Esophagus muscularis mucosa (tissue), 4 donors: ENCODE measurements around the gene PAGE2. TPM values are rescaled to one million over a fixed set of nuclear protein-coding genes. Genes with fewer than 3 reads are reported as not detected.

ENCODE experiments used
- DNase-seq: peaks from one replicate; pipeline ENCODE4 v3.0.0-alpha.2; 2017; ENCODE audit errors: extremely low spot score
- H3K27ac ChIP-seq, 4 donors: fragments of 200-600 bp; sonication (generic); replicated peaks in 1 of 4; 1 replicate in 3 of 4; 2 replicates in 1 of 4; pipeline ENCODE4 v1.5.1; 2016 to 2019; ENCODE audit warnings: mild to moderate bottlenecking in 1 of 4
- H3K27me3 ChIP-seq, 4 donors: fragments of 200-600 bp; sonication (generic); one replicate each; pipeline versions ENCODE4 v1.5.1 to v1.6.0; 2016 to 2019
- H3K36me3 ChIP-seq, 4 donors: fragments of 200-600 bp; sonication (generic); one replicate each; pipeline ENCODE4 v1.5.1; 2016 to 2019
- H3K4me1 ChIP-seq, 4 donors: fragments of 200-600 bp; sonication (generic); one replicate each; pipeline ENCODE4 v1.5.1; 2016 to 2019
- H3K4me3 ChIP-seq, 4 donors: fragments of 200-600 bp; sonication (generic); 1 replicate in 2 of 4; 2 replicates in 2 of 4; pipeline ENCODE4 v1.5.1; 2016 to 2019; ENCODE audit warnings: mild to moderate bottlenecking in 4 of 4, moderate library complexity in 1 of 4
- H3K9me3 ChIP-seq, 4 donors: fragments of 200-600 bp; sonication (generic); 1 replicate in 3 of 4; 2 replicates in 1 of 4; pipeline ENCODE4 v1.5.1; 2016 to 2019
- CTCF ChIP-seq, 3 experiments: fragments of 200-600 bp in 2 of 3; fragments of 450-650 bp in 1 of 3; sonication (generic) in 2 of 3; IDR thresholded peaks; one replicate each; pipeline ENCODE4 v1.5.1; 2017 to 2019; ENCODE audit warnings: antibody characterized with exemption in 3 of 3, mild to moderate bottlenecking in 2 of 3, moderate library complexity in 1 of 3
- EP300 ChIP-seq: sonication (generic); formaldehyde crosslinking; IDR thresholded peaks from one replicate; pipeline ENCODE4 v1.6.1; 2017; ENCODE audit warnings: antibody characterized with exemption
- POLR2A ChIP-seq: fragments of 450-650 bp; IDR thresholded peaks from one replicate; pipeline ENCODE4 v1.6.1; 2017; ENCODE audit warnings: antibody characterized with exemption, moderate library complexity, mild to moderate bottlenecking, low read depth
- POLR2AphosphoS5 ChIP-seq, 2 donors: sonication (generic); formaldehyde crosslinking; IDR thresholded peaks; one replicate each; pipeline ENCODE4 v1.6.1; 2017; ENCODE audit warnings: antibody characterized with exemption in 2 of 2
- WGBS: methylation state at CpG from one replicate; pipeline ENCODE4 v1.1.5; 2018; 5-methylcytosine and 5-hydroxymethylcytosine counted together
- intact Hi-C: fragments of 100-400 bp; cut with DNase I; formaldehyde crosslinking; loops from one replicate; pipeline ENCODE4 v1.15.1; 2023
- total RNA-seq, 4 donors: library from RNA; depleted of rRNA; stranded (reverse); fragments of >200 nt; gene quantifications; one replicate each; pipeline versions ENCODE4 v1.1.0 to v1.2.1, GENCODE V29; 2016

Gene PAGE2
- total RNA-seq, 4 donors from 2014 or later = not detected

- no peak overlapping the region for H3K4me3 ChIP-seq
- no peak overlapping the region for H3K27ac ChIP-seq
- intact Hi-C loops = no loop called here
- no peaks in the 10 kb centered on the region for H3K4me1 ChIP-seq
- TF ChIP-seq CTCF (IDR thresholded peaks at IDR 0.05) = no peak
- TF ChIP-seq POLR2AphosphoS5 (IDR thresholded peaks at IDR 0.05) = no peak
- TF ChIP-seq POLR2A = no peak
- no peak for TF ChIP-seq EP300
- 44% methylated on average over 1 of the region's 1 CpG for WGBS
- H3K9me3 ChIP-seq = no peaks in the 10 kb centered on the region
- no peaks in the 10 kb centered on the region for H3K36me3 ChIP-seq
- no peak for DNase-seq
- H3K27me3 ChIP-seq = no peaks in the 10 kb centered on the region
Observed at GRCh38 chrX:55099162-55099561, 10.3 kb downstream of the PAGE2 start.

GRCh38 chrX:55102754-55103153 is 13.9 kb downstream of the PAGE2 start:
- 49% methylated on average over 3 of the region's 3 CpGs for WGBS
- H3K27ac ChIP-seq = no peak overlapping the region
- H3K36me3 ChIP-seq = no peaks in the 10 kb centered on the region
- TF ChIP-seq CTCF (IDR thresholded peaks at IDR 0.05) (no peak), POLR2A (no peak), POLR2AphosphoS5 (IDR thresholded peaks at IDR 0.05) (no peak), EP300 (no peak)
- DNase-seq = no peak
- H3K4me3 ChIP-seq = no peak overlapping the region
- no peaks in the 10 kb centered on the region for H3K27me3 ChIP-seq
- H3K9me3 ChIP-seq = no peaks in the 10 kb centered on the region
- intact Hi-C loops = no loop called here
- H3K4me1 ChIP-seq = no peaks in the 10 kb centered on the region

GRCh38 chrX:55107262-55107661 is 18.4 kb downstream of the PAGE2 start:
- H3K36me3 ChIP-seq = no peaks in the 10 kb centered on the region
- TF ChIP-seq POLR2A (no peak), POLR2AphosphoS5 (IDR thresholded peaks at IDR 0.05) (no peak), EP300 (no peak), CTCF (IDR thresholded peaks at IDR 0.05) (no peak)
- no peaks in the 10 kb centered on the region for H3K27me3 ChIP-seq
- no peak for DNase-seq
- intact Hi-C loops = no loop called here
- H3K27ac ChIP-seq = no peak overlapping the region
- no peak overlapping the region for H3K4me3 ChIP-seq
- H3K4me1 ChIP-seq = no peaks in the 10 kb centered on the region
- no peaks in the 10 kb centered on the region for H3K9me3 ChIP-seq

GRCh38 chrX:55107911-55108310 is 19.1 kb downstream of the PAGE2 start:
- no peak for TF ChIP-seq CTCF (IDR thresholded peaks at IDR 0.05)
- TF ChIP-seq EP300 = no peak
- TF ChIP-seq POLR2A = no peak
- no peak for TF ChIP-seq POLR2AphosphoS5 (IDR thresholded peaks at IDR 0.05)
- no peaks in the 10 kb centered on the region for H3K36me3 ChIP-seq
- no peak for DNase-seq
- no peak overlapping the region for H3K4me3 ChIP-seq
- H3K4me1 ChIP-seq = no peaks in the 10 kb centered on the region
- no peaks in the 10 kb centered on the region for H3K27me3 ChIP-seq
- no peak overlapping the region for H3K27ac ChIP-seq
- H3K9me3 ChIP-seq = no peaks in the 10 kb centered on the region
- intact Hi-C loops = no loop called here
- 55% methylated on average over 2 of the region's 2 CpGs for WGBS

GRCh38 chrX:55109306-55109705 is 20.5 kb downstream of the PAGE2 start:
- TF ChIP-seq POLR2A = no peak
- Histone ChIP-seq H3K4me1 (no peaks in the 10 kb centered on the region), H3K9me3 (no peaks in the 10 kb centered on the region), H3K27ac (no peak overlapping the region), H3K36me3 (no peaks in the 10 kb centered on the region), H3K27me3 (no peaks in the 10 kb centered on the region), H3K4me3 (no peak overlapping the region)
- no peak for DNase-seq
- WGBS = 53% methylated on average over 6 of the region's 7 CpGs
- intact Hi-C loops = no loop called here
